Measurements from ENCODE around the gene NKIRAS2.

Gene NKIRAS2

GRCh38 chr17:41982026-41982760 is 37.7 kb upstream of the NKIRAS2 start:
- Histone ChIP-seq H3K9ac (ENCODE audit: low read length) (no peak overlapping the region), H3K4me1 (ENCODE audit: insufficient read depth, low read length) (no peaks in the 10 kb centered on the region), H3K36me3 (ENCODE audit: insufficient read depth, low read length) (peaks cover 67% of the 10 kb centered on the region), H3K27me3 (ENCODE audit: control insufficient read depth in 1 of 2, insufficient read depth in 2 of 2, low read length in 2 of 2) (no peaks in the 10 kb centered on the region), H3K27ac (ENCODE audit: low read depth, low read length) (no peak overlapping the region), H3K4me3 (ENCODE audit: low read depth in 1 of 2, low read length in 2 of 2) (no peak overlapping the region), H3K9me3 (ENCODE audit: low read length) (no peaks in the 10 kb centered on the region)

- H3K27ac ChIP-seq (ENCODE audit: low read depth, low read length), result no peak overlapping the region
- peaks cover 77% of the 10 kb centered on the region for H3K36me3 ChIP-seq (ENCODE audit: insufficient read depth, low read length)
- no peak overlapping the region for H3K4me3 ChIP-seq (ENCODE audit: low read depth in 1 of 2, low read length in 2 of 2)
- H3K27me3 ChIP-seq (ENCODE audit: control insufficient read depth in 1 of 2, insufficient read depth in 2 of 2, low read length in 2 of 2), result no peaks in the 10 kb centered on the region
- H3K9ac ChIP-seq (ENCODE audit: low read length), result no peak overlapping the region
- H3K9me3 ChIP-seq (ENCODE audit: low read length), result no peaks in the 10 kb centered on the region
- no peaks in the 10 kb centered on the region for H3K4me1 ChIP-seq (ENCODE audit: insufficient read depth, low read length)
Observed at GRCh38 chr17:41984454-41984853, 35.4 kb upstream of the NKIRAS2 start.

- H3K27me3 ChIP-seq (ENCODE audit: control insufficient read depth in 1 of 2, insufficient read depth in 2 of 2, low read length in 2 of 2), result no peaks in the 10 kb centered on the region
- H3K9me3 ChIP-seq (ENCODE audit: low read length), result no peaks in the 10 kb centered on the region
- no peaks in the 10 kb centered on the region for H3K4me1 ChIP-seq (ENCODE audit: insufficient read depth, low read length)
- H3K4me3 ChIP-seq (ENCODE audit: low read depth in 1 of 2, low read length in 2 of 2), result no peak overlapping the region
- H3K27ac ChIP-seq (ENCODE audit: low read depth, low read length), result no peak overlapping the region
- no peak overlapping the region for H3K9ac ChIP-seq (ENCODE audit: low read length)
- peaks cover 88% of the 10 kb centered on the region for H3K36me3 ChIP-seq (ENCODE audit: insufficient read depth, low read length)
Observed at GRCh38 chr17:41985919-41986318, 34.0 kb upstream of the NKIRAS2 start.

GRCh38 chr17:41986634-41987033 is 33.3 kb upstream of the NKIRAS2 start:
- H3K27ac ChIP-seq (ENCODE audit: low read depth, low read length), result no peak overlapping the region

GRCh38 chr17:41987642-41988041 is 32.2 kb upstream of the NKIRAS2 start:
- Histone ChIP-seq H3K36me3 (ENCODE audit: insufficient read depth, low read length) (peaks cover 93% of the 10 kb centered on the region), H3K4me3 (ENCODE audit: low read depth in 1 of 2, low read length in 2 of 2) (no peak overlapping the region), H3K9me3 (ENCODE audit: low read length) (no peaks in the 10 kb centered on the region), H3K9ac (ENCODE audit: low read length) (no peak overlapping the region), H3K4me1 (ENCODE audit: insufficient read depth, low read length) (no peaks in the 10 kb centered on the region), H3K27ac (ENCODE audit: low read depth, low read length) (no peak overlapping the region), H3K27me3 (ENCODE audit: control insufficient read depth in 1 of 2, insufficient read depth in 2 of 2, low read length in 2 of 2) (no peaks in the 10 kb centered on the region)

More at GRCh38 chr17:41986634-41987033, 33.3 kb upstream of the NKIRAS2 start:
- Histone ChIP-seq H3K4me1 (ENCODE audit: insufficient read depth, low read length) (no peaks in the 10 kb centered on the region), H3K9me3 (ENCODE audit: low read length) (no peaks in the 10 kb centered on the region), H3K27me3 (ENCODE audit: control insufficient read depth in 1 of 2, insufficient read depth in 2 of 2, low read length in 2 of 2) (no peaks in the 10 kb centered on the region), H3K9ac (ENCODE audit: low read length) (no peak overlapping the region), H3K36me3 (ENCODE audit: insufficient read depth, low read length) (peaks cover 93% of the 10 kb centered on the region), H3K4me3 (ENCODE audit: low read depth in 1 of 2, low read length in 2 of 2) (no peak overlapping the region)

GRCh38 chr17:41988418-41988817 is 31.5 kb upstream of the NKIRAS2 start:
- Histone ChIP-seq H3K4me3 (ENCODE audit: low read depth in 1 of 2, low read length in 2 of 2) (no peak overlapping the region), H3K4me1 (ENCODE audit: insufficient read depth, low read length) (no peaks in the 10 kb centered on the region), H3K27me3 (ENCODE audit: control insufficient read depth in 1 of 2, insufficient read depth in 2 of 2, low read length in 2 of 2) (no peaks in the 10 kb centered on the region), H3K27ac (ENCODE audit: low read depth, low read length) (no peak overlapping the region), H3K9me3 (ENCODE audit: low read length) (no peaks in the 10 kb centered on the region), H3K9ac (ENCODE audit: low read length) (no peak overlapping the region), H3K36me3 (ENCODE audit: insufficient read depth, low read length) (peaks cover 91% of the 10 kb centered on the region)

GRCh38 chr17:41989702-41990419 is 30.0 kb upstream of the NKIRAS2 start:
- Histone ChIP-seq H3K27me3 (ENCODE audit: control insufficient read depth in 1 of 2, insufficient read depth in 2 of 2, low read length in 2 of 2) (no peaks in the 10 kb centered on the region), H3K4me1 (ENCODE audit: insufficient read depth, low read length) (no peaks in the 10 kb centered on the region), H3K27ac (ENCODE audit: low read depth, low read length) (no peak overlapping the region), H3K4me3 (ENCODE audit: low read depth in 1 of 2, low read length in 2 of 2) (no peak overlapping the region), H3K36me3 (ENCODE audit: insufficient read depth, low read length) (peaks cover 87% of the 10 kb centered on the region), H3K9me3 (ENCODE audit: low read length) (no peaks in the 10 kb centered on the region), H3K9ac (ENCODE audit: low read length) (no peak overlapping the region)

GRCh38 chr17:41992576-41992975 is 27.3 kb upstream of the NKIRAS2 start:
- Histone ChIP-seq H3K27ac (ENCODE audit: low read depth, low read length) (no peak overlapping the region), H3K4me1 (ENCODE audit: insufficient read depth, low read length) (no peaks in the 10 kb centered on the region), H3K9me3 (ENCODE audit: low read length) (no peaks in the 10 kb centered on the region), H3K27me3 (ENCODE audit: control insufficient read depth in 1 of 2, insufficient read depth in 2 of 2, low read length in 2 of 2) (no peaks in the 10 kb centered on the region), H3K36me3 (ENCODE audit: insufficient read depth, low read length) (peaks cover 87% of the 10 kb centered on the region), H3K4me3 (ENCODE audit: low read depth in 1 of 2, low read length in 2 of 2) (no peak overlapping the region), H3K9ac (ENCODE audit: low read length) (no peak overlapping the region)

- no peaks in the 10 kb centered on the region for H3K4me1 ChIP-seq (ENCODE audit: insufficient read depth, low read length)
- H3K9ac ChIP-seq (ENCODE audit: low read length), result no peak overlapping the region
- H3K27ac ChIP-seq (ENCODE audit: low read depth, low read length), result no peak overlapping the region
- no peaks in the 10 kb centered on the region for H3K9me3 ChIP-seq (ENCODE audit: low read length)
- H3K4me3 ChIP-seq (ENCODE audit: low read depth in 1 of 2, low read length in 2 of 2), result no peak overlapping the region
- peaks cover 76% of the 10 kb centered on the region for H3K36me3 ChIP-seq (ENCODE audit: insufficient read depth, low read length)
- no peaks in the 10 kb centered on the region for H3K27me3 ChIP-seq (ENCODE audit: control insufficient read depth in 1 of 2, insufficient read depth in 2 of 2, low read length in 2 of 2)
Observed at GRCh38 chr17:41996855-41997164, 23.1 kb upstream of the NKIRAS2 start.

- Histone ChIP-seq H3K9ac (ENCODE audit: low read length) (no peak overlapping the region), H3K27ac (ENCODE audit: low read depth, low read length) (no peak overlapping the region), H3K27me3 (ENCODE audit: control insufficient read depth in 1 of 2, insufficient read depth in 2 of 2, low read length in 2 of 2) (no peaks in the 10 kb centered on the region), H3K4me3 (ENCODE audit: low read depth in 1 of 2, low read length in 2 of 2) (no peak overlapping the region), H3K9me3 (ENCODE audit: low read length) (no peaks in the 10 kb centered on the region), H3K36me3 (ENCODE audit: insufficient read depth, low read length) (peaks cover 69% of the 10 kb centered on the region), H3K4me1 (ENCODE audit: insufficient read depth, low read length) (no peaks in the 10 kb centered on the region)
Observed at GRCh38 chr17:41998497-41998896, 21.4 kb upstream of the NKIRAS2 start.

- Histone ChIP-seq H3K9ac (ENCODE audit: low read length) (no peak overlapping the region), H3K36me3 (ENCODE audit: insufficient read depth, low read length) (peaks cover 53% of the 10 kb centered on the region), H3K4me1 (ENCODE audit: insufficient read depth, low read length) (peaks cover 5% of the 10 kb centered on the region), H3K9me3 (ENCODE audit: low read length) (no peaks in the 10 kb centered on the region), H3K27me3 (ENCODE audit: control insufficient read depth in 1 of 2, insufficient read depth in 2 of 2, low read length in 2 of 2) (no peaks in the 10 kb centered on the region), H3K4me3 (ENCODE audit: low read depth in 1 of 2, low read length in 2 of 2) (no peak overlapping the region), H3K27ac (ENCODE audit: low read depth, low read length) (no peak overlapping the region)
Observed at GRCh38 chr17:42000413-42001133, 19.3 kb upstream of the NKIRAS2 start.

Measured in muscle layer of colon (tissue), 2 donors.